Esophagus squamous epithelium (tissue), 4 donors: ENCODE data around the gene LAMC3.

Experiments used
- POLR2A ChIP-seq, 4 donors: fragments of 450-650 bp; IDR thresholded peaks; one replicate each; pipeline ENCODE4 v1.6.1; 2017; ENCODE audit warnings: antibody characterized with exemption in 4 of 4, mild to moderate bottlenecking in 4 of 4, moderate library complexity in 3 of 4
- TF ChIP-seq, protein P1 (sequence below), 6 experiments: fragments of 450-650 bp in 4 of 6; fragments of 200-600 bp in 2 of 6; sonication (generic) in 2 of 6; IDR thresholded peaks; one replicate each; pipeline ENCODE4 v1.5.1; 2016 to 2019; ENCODE audit warnings: antibody characterized with exemption in 6 of 6, mild to moderate bottlenecking in 4 of 6, moderate library complexity in 4 of 6

DNA sequence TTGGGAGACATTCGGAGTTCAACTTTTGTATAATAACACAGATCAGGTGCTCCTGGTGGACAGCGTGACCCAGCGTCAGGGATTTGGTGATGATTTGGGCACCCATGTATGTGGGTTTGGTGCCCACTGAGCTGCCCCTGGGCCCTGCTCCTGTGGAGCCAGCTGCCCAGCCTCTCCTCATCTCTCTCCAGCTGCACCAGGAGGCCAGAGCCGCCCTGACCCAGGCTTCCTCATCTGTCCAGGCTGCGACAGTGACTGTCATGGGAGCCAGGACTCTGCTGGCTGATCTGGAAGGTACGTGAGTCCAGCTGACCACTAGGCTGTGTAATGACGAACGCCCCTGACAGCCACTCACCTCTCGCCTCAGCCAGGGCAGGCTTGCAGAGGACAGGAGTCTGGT is 72.9 kb downstream of the LAMC3 start:
- TF ChIP-seq, protein P1, sequence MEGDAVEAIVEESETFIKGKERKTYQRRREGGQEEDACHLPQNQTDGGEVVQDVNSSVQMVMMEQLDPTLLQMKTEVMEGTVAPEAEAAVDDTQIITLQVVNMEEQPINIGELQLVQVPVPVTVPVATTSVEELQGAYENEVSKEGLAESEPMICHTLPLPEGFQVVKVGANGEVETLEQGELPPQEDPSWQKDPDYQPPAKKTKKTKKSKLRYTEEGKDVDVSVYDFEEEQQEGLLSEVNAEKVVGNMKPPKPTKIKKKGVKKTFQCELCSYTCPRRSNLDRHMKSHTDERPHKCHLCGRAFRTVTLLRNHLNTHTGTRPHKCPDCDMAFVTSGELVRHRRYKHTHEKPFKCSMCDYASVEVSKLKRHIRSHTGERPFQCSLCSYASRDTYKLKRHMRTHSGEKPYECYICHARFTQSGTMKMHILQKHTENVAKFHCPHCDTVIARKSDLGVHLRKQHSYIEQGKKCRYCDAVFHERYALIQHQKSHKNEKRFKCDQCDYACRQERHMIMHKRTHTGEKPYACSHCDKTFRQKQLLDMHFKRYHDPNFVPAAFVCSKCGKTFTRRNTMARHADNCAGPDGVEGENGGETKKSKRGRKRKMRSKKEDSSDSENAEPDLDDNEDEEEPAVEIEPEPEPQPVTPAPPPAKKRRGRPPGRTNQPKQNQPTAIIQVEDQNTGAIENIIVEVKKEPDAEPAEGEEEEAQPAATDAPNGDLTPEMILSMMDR (IDR thresholded peaks at IDR 0.05), result no peak
- no peak for TF ChIP-seq POLR2A (IDR thresholded peaks at IDR 0.05)
